HG03095 (cell line): ENCODE data around the gene RXRG.

Experiments used
- ATAC-seq: cut with Tn5 transposase; IDR thresholded peaks from one replicate; pipeline ENCODE4 v1.9.1; 2021; ENCODE audit warnings: moderate library complexity; ENCODE audit not compliant: unreplicated experiment

The RXRG gene

GRCh38 chr1:165411396-165411795 is 33.5 kb downstream of the RXRG start:
- no peak for ATAC-seq

DNA sequence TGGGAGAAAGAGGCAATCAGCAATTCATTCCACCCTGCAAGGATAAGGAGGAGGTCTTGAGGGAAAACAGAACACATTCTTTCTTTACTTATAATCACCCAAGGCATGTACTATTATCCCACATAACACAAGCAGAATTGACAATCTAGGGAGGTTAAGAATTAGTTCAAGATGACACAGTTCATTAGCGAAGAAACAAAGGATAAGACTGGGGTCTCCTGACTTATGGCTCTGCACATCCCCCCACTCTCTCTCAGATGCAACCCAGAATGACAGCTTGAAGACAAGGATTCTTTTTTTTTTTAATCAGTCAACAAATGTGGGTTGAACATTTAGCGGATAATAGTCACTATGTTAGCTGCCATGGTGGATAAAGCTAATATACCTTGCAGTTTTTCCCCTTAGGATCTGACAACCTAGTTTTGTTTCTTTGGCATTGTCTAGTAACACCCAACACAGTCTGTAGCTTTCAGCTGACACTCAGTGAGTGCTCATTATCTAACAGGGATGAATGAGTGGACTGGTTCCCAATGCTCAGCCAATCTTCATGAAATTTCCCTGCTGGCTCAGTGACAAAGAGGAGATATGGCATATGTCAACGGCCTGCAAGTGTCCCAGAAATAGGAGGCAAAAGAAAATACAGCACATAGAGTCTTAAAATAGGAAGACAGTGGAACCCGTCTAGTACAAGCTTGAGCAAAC is 35.1 kb downstream of the RXRG start:
- no peak for ATAC-seq

DNA sequence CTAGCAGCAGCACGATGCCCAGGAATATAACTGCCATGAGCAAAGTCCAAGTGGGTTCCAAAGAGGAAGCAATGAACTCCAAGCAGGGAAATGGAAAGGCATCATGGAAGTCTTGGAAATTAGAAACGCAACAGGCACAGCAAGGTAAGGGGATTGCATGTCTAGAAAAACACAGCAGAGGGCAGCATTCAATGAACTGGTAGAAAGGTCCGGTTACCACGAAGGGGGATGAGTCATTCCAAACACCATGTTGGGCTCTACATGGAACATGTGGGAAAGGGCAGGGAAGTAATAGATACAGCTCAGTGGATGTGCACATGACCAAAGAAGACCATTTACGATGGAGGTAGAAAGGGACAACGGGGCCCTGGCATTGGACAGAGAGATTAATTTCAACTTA is 36.4 kb downstream of the RXRG start:
- no peak for ATAC-seq

DNA sequence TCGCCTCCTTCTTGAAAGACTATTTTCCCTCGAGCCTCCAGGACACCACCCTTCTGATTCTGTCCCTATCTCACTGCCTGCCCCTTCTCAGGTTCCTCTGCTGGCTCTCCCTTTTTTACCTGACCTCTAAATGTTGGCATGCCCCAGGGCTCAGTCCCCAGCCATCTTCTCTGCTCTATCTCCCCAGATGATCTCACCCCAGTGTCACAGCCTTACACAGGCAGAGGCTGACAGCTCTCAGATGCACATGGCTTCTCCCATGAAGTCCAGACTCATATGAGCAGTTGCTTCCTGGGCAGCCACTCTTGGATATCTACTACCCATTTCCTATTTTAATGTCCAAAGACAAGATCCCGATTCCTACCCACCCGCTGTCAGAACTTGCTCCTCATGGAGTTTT is 37.5 kb downstream of the RXRG start:
- ATAC-seq: no peak

DNA sequence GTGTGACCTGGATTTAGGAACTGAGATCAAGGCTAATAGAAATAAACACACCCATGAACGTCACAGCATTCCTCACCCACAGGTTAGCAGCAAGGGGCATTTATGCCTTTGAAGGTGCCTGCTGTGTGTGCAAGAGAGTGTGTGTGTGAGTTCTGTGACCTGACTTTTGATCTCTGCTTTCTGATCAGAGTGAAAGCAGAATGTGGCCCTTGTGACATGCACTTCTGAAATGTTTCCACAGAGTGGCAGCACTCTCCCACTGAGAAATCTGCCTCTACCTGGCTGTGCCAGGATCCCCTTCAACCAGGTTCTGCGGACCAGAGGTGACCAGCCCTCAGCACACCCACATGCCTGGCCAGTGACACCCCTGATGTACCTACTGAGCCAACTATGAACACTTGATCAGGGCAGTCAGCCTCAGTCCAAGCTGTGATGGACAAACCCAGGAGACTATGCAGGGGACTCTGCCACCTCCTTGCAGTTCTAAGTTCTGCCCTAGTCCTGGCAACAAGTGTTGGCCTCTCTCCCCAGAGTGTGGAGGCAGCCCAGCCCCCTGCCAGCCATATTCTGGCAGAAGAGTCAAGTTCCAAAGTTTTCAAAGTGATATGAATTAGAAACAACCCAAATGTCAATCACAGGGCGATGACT is 41.0 kb downstream of the RXRG start:
- ATAC-seq: no peak

- ATAC-seq: no peak
These were observed 42.3 kb downstream of the RXRG start for GRCh38 chr1:165402517-165403111.

GRCh38 chr1:165397944-165398343 is 47.0 kb downstream of the RXRG start:
- no peak for ATAC-seq

GRCh38 chr1:165395901-165396300 is 49.0 kb downstream of the RXRG start:
- ATAC-seq: no peak

DNA sequence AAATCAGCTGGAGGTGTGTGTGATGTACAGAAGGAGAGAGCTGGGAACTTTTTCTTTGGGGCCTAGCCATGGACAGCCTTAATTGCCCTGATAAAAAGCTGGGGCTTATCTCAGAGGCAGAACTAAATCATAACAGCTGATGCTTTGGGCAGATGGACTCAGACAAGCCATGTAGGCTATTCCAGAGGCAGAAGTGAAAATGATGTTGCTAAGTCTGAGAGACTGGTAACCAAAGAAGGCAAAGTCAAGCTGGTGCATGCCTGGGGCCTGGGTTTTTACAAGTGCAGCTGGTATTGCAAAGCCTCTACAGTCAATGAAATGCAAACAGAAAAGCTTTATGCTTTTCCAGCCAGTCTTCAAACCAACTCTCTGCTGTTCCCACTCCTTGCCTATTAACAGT is 49.4 kb downstream of the RXRG start:
- no peak for ATAC-seq

- ATAC-seq: peak; percentile 97
These were observed 52.0 kb downstream of the RXRG start for GRCh38 chr1:165392634-165393571.

DNA sequence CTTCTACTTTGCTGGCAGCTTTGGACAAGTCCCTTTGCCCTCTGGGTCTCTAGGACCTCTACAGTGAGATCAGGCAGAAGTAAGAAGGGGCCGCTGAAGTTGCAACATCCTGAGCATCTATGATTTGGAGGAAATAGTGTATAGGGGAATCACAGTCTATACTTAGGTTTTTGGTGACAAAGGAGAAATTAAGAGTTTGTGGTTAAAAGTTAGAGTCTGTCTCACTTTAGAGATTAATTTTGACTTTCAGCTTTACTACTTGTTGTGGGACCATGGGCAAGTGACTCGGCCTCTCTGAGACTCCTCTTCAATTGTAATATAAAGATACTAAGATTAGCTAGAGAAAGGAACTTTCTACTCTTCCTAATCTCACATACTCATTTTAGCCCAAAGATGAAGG is 55.3 kb downstream of the RXRG start:
- ATAC-seq: no peak

GRCh38 chr1:165387961-165388360 is 57.0 kb downstream of the RXRG start:
- no peak for ATAC-seq

DNA sequence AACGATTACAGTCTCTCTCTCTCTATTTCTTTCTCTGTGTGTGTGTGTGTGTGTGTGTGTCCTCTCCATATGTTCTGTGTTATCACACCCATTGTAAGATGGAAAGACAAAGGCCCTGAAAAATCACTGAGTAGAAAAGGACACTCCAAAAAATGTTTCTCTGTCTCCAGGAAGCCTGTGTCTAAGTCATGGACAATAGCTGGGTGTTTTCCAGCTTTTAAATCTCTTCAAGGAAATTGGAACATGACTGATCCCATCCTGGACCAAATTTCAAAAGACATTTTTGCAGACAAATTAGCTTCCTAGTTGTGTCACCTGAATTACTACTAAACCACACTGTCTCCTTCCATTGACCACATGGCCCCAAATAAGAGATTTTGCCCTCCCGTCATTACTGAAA is 57.4 kb downstream of the RXRG start:
- ATAC-seq: no peak

GRCh38 chr1:165383599-165384405 is 61.1 kb downstream of the RXRG start:
- no peak for ATAC-seq

- ATAC-seq: no peak
These were observed 61.9 kb downstream of the RXRG start for GRCh38 chr1:165383067-165383466.

DNA sequence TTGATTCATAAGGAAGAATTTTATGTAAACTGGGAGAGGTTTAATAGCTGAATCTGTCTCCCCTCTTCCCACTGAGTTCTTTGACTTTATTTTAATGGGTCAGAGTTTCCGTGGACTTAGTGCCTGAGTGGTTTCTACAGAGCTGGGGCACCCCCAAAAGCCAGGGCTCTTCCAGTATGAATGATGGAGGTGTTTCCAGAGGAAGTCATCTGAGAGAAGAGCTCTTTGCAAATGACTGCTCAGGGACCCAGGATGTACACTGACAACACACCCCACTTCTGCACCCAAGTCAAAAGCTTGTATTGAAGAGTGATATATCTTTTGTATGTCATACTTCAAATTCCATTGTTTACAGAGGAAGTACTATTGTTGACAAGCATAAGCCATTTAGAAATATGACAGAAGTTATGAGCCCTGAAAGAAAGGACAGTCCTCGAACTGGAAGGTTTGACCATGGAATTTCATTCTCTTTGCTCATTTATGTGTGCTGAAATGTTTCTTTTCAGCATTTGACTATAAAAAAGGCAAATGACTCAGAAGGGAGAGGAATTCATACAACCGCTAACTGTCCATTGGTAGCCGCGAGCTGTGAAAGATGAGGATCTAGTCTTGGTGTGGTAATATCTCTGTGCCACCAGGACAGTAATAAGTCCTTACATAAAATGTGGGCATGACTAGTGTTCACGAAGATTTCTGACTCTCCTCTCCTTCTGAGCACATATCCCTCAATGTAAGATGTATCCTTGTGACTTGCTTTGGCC is 63.0 kb downstream of the RXRG start:
- ATAC-seq: no peak

GRCh38 chr1:165376811-165377311 is 68.1 kb downstream of the RXRG start:
- no peak for ATAC-seq

GRCh38 chr1:165376041-165376810 is 68.7 kb downstream of the RXRG start:
- ATAC-seq: no peak

- no peak for ATAC-seq
These were observed 69.3 kb downstream of the RXRG start for GRCh38 chr1:165375623-165376022.
